ENCODE results near the gene HLA-DRA. TPM values are rescaled to one million over a fixed set of nuclear protein-coding genes. Genes with fewer than 3 reads are reported as not detected.

Gene HLA-DRA
- total and polyA plus RNA-seq, 2 of the 4 experiments (the other 2 are of a cell fraction) = not detected

- Histone ChIP-seq H2BK20ac (ENCODE audit: low read depth, low read length) (no peak overlapping the region), H3K27ac (ENCODE audit: insufficient read depth, low read length) (no peak overlapping the region), H2BK5ac (ENCODE audit: low read depth, low read length, poor library complexity, severe bottlenecking) (no peak overlapping the region), H3K4me2 (ENCODE audit: low read depth, low read length) (no peak overlapping the region), H3K4ac (ENCODE audit: low read depth, low read length) (no peak overlapping the region), H3K9me3 (ENCODE audit: control insufficient read depth, insufficient read depth, low read length) (no peaks in the 10 kb centered on the region), H3K23ac (ENCODE audit: low read depth, low read length) (no peak overlapping the region), H3K9ac (ENCODE audit: low read depth, low read length) (no peak overlapping the region), H3K56ac (ENCODE audit: extremely low read depth, insufficient read depth, low read length) (no peak overlapping the region), H3K36me3 (ENCODE audit: control insufficient read depth, insufficient read depth, low read length) (no peaks in the 10 kb centered on the region), H3K18ac (ENCODE audit: low read depth, low read length) (no peak overlapping the region), H2BK120ac (ENCODE audit: low read depth, low read length) (no peak overlapping the region), H3K79me1 (ENCODE audit: low read depth in 1 of 2, low read length in 2 of 2) (no peaks in the 10 kb centered on the region), H4K20me1 (ENCODE audit: insufficient read depth, low read length) (no peaks in the 10 kb centered on the region), H4K8ac (ENCODE audit: low read depth in 2 of 2, low read length in 2 of 2) (no peak overlapping the region), H2AFZ (replicated peaks; ENCODE audit: low read length, poor library complexity) (no peak overlapping the region), H2AK5ac (ENCODE audit: low read depth, low read length) (no peak overlapping the region), H3K4me3 (ENCODE audit: insufficient read depth, low read depth, low read length) (no peak overlapping the region), H3K27me3 (ENCODE audit: control insufficient read depth, insufficient read depth, low read length) (no peaks in the 10 kb centered on the region; the same call in 1 of the 2 replicates), H4K91ac (ENCODE audit: insufficient read depth, low read depth, low read length) (no peak overlapping the region), H3K9me1 (ENCODE audit: insufficient read depth, low read length) (no peaks in the 10 kb centered on the region), H2BK15ac (ENCODE audit: low read depth, low read length) (no peak overlapping the region), H4K5ac (ENCODE audit: low read depth, low read length) (no peak overlapping the region), H2AK9ac (replicated peaks; ENCODE audit: low read depth, low read length, poor library complexity) (no peak overlapping the region), H3K4me1 (ENCODE audit: control insufficient read depth, insufficient read depth, low read length) (no peaks in the 10 kb centered on the region), H3K14ac (replicated peaks; ENCODE audit: low read depth, low read length) (no peak overlapping the region)
- in situ Hi-C loops (cut with MboI; ENCODE audit: low sequenced_read_pairs) (no loop called here), dilution Hi-C loops (cut with HindIII; ENCODE audit: low sequenced_read_pairs, unreplicated experiment) (no loop called here), intact Hi-C loops (cut with micrococcal nuclease) (no loop called here)
- POLR2A ChIA-PET (ENCODE audit: unreplicated experiment) = interaction anchor here (0.6 kb wide), 1 partner anchor 850 kb away, joined by 3 read pairs; the partner anchor contains the start of gene WDR46
- no CpG with 5 or more reads among the region's 1 CpG for WGBS, 2 experiments (ENCODE audit: extremely low coverage in 2 of 2, insufficient read length in 1 of 2)
- TF ChIP-seq CHD1 (IDR thresholded peaks at IDR 0.05; ENCODE audit: low read depth, low read length) = no peak
- no peak for TF ChIP-seq NFE2L2 (IDR thresholded peaks at IDR 0.05; ENCODE audit: low read depth, low read length)
- no peak for TF ChIP-seq MAZ (IDR thresholded peaks at IDR 0.05; ENCODE audit: borderline replicate concordance, low read depth, low read length)
- TF ChIP-seq POLR2A (IDR thresholded peaks at IDR 0.05; ENCODE audit: low read depth, low read length) = no peak
- TF ChIP-seq RFX5 (IDR thresholded peaks at IDR 0.05; ENCODE audit: low read depth, low read length) = no peak
- TF ChIP-seq ELK1 (IDR thresholded peaks at IDR 0.05; ENCODE audit: borderline replicate concordance, low read depth, low read length) = no peak
- TF ChIP-seq, protein P1, sequence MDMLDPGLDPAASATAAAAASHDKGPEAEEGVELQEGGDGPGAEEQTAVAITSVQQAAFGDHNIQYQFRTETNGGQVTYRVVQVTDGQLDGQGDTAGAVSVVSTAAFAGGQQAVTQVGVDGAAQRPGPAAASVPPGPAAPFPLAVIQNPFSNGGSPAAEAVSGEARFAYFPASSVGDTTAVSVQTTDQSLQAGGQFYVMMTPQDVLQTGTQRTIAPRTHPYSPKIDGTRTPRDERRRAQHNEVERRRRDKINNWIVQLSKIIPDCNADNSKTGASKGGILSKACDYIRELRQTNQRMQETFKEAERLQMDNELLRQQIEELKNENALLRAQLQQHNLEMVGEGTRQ (IDR thresholded peaks at IDR 0.05; ENCODE audit: low read depth, low read length) = no peak
- TF ChIP-seq RAD21 (IDR thresholded peaks at IDR 0.05; ENCODE audit: low read length) = no peak
- no peak for TF ChIP-seq SMC3 (IDR thresholded peaks at IDR 0.05; ENCODE audit: low read depth, low read length)
- TF ChIP-seq FOS (IDR thresholded peaks at IDR 0.05; ENCODE audit: low read depth, low read length) = no peak
- no peak for TF ChIP-seq CTCF (conservative IDR thresholded peaks at IDR 0.05; ENCODE audit: low read depth, low read length)
- TF ChIP-seq MXI1 (IDR thresholded peaks at IDR 0.05; ENCODE audit: borderline replicate concordance, low read depth, low read length) = no peak
- DNase-seq (no peak), ATAC-seq (ENCODE audit: low read depth) (no peak)
- BruUV-seq (replicated peaks) = no TSS peak
- CTCF ChIA-PET = no interaction called here
Observed at GRCh38 chr6:32439139-32439538, 548 bp upstream of the HLA-DRA start.
